A549 treated with Hydrocortisone at 1 μM for 4 hours (cell line): ENCODE results near the gene SLC17A8. TPM values are rescaled to one million over a fixed set of nuclear protein-coding genes. Genes with fewer than 3 reads are reported as not detected.

Experiments
- total RNA-seq: library from RNA; stranded (reverse); fragments of 200-300 nt; extraction: Qiagen RNA extraction; gene quantifications from 5 replicates; pipeline ENCODE4 v1.2.3, GENCODE V29; 2022

The SLC17A8 gene
- 0.12 TPM in 1 of 5 replicates, not detected in the others for total RNA-seq

DNA sequence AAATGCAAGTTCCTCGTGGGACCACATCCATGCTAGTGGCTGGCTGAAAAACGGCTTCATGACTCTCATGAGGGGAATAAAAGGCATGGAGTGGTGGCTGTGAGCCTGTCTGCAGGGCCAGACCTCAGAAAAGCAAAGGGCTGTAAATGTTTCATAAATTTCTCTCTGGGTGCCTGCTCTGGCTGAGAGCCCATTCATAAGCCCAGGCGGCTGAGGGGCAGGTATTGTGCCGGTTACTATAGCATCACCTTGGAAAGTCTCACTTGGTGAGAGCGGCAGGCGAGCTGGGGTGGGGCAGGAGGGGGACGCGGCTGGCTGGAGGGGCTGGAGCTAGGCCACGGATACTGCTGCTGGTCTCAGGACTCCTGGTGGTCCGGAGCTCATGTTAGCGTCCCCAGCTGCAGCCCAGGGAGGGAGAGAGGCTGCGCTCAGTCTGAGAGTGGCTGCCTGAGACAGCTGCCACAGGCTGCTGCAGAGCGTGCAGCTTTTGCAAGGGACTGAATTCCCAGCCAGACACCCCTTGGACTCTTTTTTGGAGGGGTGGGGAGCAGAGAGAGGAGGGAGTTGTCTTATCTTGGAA lies at the start of gene SLC17A8:
TSS of gene SLC17A8 (plus strand) at position 431 of the 580 bp plus-strand sequence. CDS start 318 bp downstream, outside the sequence.

Other genes with a start within 250 kb of the SLC17A8 start
- 8.4 to 15.3 TPM (median 12.0 TPM) in 5 replicates for gene BLTP3B, start 214.2 kb upstream of the SLC17A8 start, total RNA-seq
- 16.0 to 34.2 TPM (median 21.5 TPM) in 5 replicates for gene ACTR6, start 156.3 kb upstream of the SLC17A8 start, total RNA-seq
- 0.28 to 1.5 TPM (median 1.2 TPM) in 5 replicates for gene DEPDC4, start 90.0 kb upstream of the SLC17A8 start, total RNA-seq
- 15.6 to 24.9 TPM (median 19.8 TPM) in 5 replicates for gene SCYL2, start 89.9 kb upstream of the SLC17A8 start, total RNA-seq
- gene NR1H4, start 116.8 kb downstream of the SLC17A8 start, total RNA-seq, result 0.03 to 0.10 TPM (median 0.08 TPM) in 5 replicates
- gene GAS2L3, start 216.6 kb downstream of the SLC17A8 start, total RNA-seq, result 5.9 to 10.1 TPM (median 7.5 TPM) in 5 replicates